AG04450 (cell line): Measurements from ENCODE around the gene MROH7. TPM values are rescaled to one million over a fixed set of nuclear protein-coding genes. Genes with fewer than 3 reads are reported as not detected.

Source experiments
- CTCF ChIA-PET: fragments of 300-600, 350-600 bp; formaldehyde crosslinking; extraction: SDS; loops from one replicate; lab custom pipeline; 2022; ENCODE audit warnings: antibody characterized with exemption, inconsistent platforms; lab: Charles Lee
- POLR2A ChIA-PET: fragments of 350-600 bp; formaldehyde crosslinking; extraction: SDS; loops from one replicate; lab custom pipeline; 2021; ENCODE audit warnings: antibody characterized with exemption, inconsistent platforms; lab: Yijun Ruan, JAX
- DNase-seq: peaks from one replicate; pipeline ENCODE4 v3.0.0-alpha.2; 2011; ENCODE audit warnings: low read depth, low spot score
- H3K27ac ChIP-seq: one replicate; pipeline ENCODE4 v1.5.1; 2012; ENCODE audit warnings: low read depth, low read length, control low read depth
- H3K27me3 ChIP-seq: one replicate; pipeline ENCODE4 v1.6.0; 2012; ENCODE audit warnings: low read length; ENCODE audit not compliant: control insufficient read depth, insufficient read depth
- H3K4me3 ChIP-seq: 2 replicates; pipeline ENCODE4 v1.5.1; 2011; ENCODE audit warnings: mild to moderate bottlenecking, low read depth, low read length, control low read depth
- H3K9me3 ChIP-seq: 2 replicates; pipeline ENCODE4 v1.5.1; 2012; ENCODE audit warnings: low read length; ENCODE audit not compliant: control insufficient read depth, insufficient read depth
- CTCF ChIP-seq: IDR thresholded peaks from 2 replicates; pipeline ENCODE4 v1.5.1; 2011; ENCODE audit warnings: low read depth, low read length, control low read depth, inconsistent platforms
- polyA plus RNA-seq: library from polyadenylated mRNA; depleted of rRNA; stranded (reverse); fragments of >200 nt; gene quantifications from 2 replicates; pipeline ENCODE4 v1.2.3, GENCODE V29; 2011

The MROH7 gene
- polyA plus RNA-seq, 1 experiment, result not detected

GRCh38 chr1:54716299-54717047, 74.9 kb downstream of the MROH7 start:
- no peak for DNase-seq

DNA sequence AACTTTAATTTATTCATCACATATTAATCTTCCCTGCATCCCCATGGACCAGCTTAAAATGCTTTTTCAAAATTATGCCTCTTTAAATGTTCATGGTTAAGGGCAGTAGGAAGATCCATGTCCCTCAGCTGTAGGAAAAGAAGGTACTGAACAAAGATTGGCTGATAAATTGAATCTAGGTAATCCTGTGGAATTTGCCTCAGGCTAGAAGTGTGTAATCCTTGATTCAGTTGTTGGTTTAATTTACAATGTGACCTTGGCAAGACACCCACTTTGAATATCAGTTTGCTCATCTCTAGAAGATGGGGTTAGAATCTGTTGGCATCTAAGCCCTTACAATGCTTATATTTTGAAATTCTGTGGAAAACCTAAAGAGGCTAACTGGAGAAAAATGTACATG, 80.1 kb downstream of the MROH7 start:
- no peak overlapping the region for H3K27ac ChIP-seq
- DNase-seq, result no peak
- no peaks in the 10 kb centered on the region for H3K9me3 ChIP-seq
- H3K27me3 ChIP-seq, result no peaks in the 10 kb centered on the region
- CTCF ChIA-PET, result interaction anchor here (0.6 kb wide), 1 partner anchor 219 kb away, joined by 3 read pairs; no protein-coding TSS in a partner anchor
- no peak overlapping the region for H3K4me3 ChIP-seq
- TF ChIP-seq CTCF, result no peak
- POLR2A ChIA-PET, result no interaction called here

More at GRCh38 chr1:54716299-54717047, 74.9 kb downstream of the MROH7 start:
- ChIA-PET POLR2A (interaction anchor here (1.5 kb wide), 1 partner anchor 48 kb away, joined by 3 read pairs; the partner anchor contains the start of gene PARS2), CTCF (no interaction called here)
- H3K9me3 ChIP-seq, result no peaks in the 10 kb centered on the region
- H3K27ac ChIP-seq, result peak overlapping the region; percentile 67
- H3K4me3 ChIP-seq, result peak overlapping the region; percentile 97
- peaks cover 9% of the 10 kb centered on the region for H3K27me3 ChIP-seq
- no peak for TF ChIP-seq CTCF

DNA sequence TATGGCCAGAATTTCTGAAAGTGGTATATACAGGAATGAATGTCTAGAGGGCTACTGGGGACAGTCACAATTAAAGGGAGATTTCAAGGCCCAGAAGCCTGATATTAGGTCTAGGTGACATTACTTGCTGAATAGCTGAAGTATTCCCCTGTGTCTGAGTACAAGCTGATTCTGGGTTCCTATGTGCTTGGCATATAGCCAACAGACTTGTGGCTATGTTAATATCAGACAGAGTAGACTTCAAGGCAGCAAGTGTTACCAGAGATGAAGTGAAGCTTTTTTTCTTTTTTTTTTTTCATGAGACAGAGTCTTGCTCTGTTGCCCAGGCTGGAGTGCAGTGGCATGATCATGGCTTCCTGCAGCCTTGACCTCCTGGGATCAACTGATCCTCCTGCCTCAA, 82.4 kb downstream of the MROH7 start:
- ChIA-PET CTCF (interaction anchor here (1.3 kb wide), 1 partner anchor 68 kb away, joined by 3 read pairs; no protein-coding TSS in a partner anchor), POLR2A (no interaction called here)
- no peak for DNase-seq
- Histone ChIP-seq H3K27ac (no peak overlapping the region), H3K27me3 (no peaks in the 10 kb centered on the region), H3K4me3 (no peak overlapping the region), H3K9me3 (no peaks in the 10 kb centered on the region)
- TF ChIP-seq CTCF, result no peak

DNA sequence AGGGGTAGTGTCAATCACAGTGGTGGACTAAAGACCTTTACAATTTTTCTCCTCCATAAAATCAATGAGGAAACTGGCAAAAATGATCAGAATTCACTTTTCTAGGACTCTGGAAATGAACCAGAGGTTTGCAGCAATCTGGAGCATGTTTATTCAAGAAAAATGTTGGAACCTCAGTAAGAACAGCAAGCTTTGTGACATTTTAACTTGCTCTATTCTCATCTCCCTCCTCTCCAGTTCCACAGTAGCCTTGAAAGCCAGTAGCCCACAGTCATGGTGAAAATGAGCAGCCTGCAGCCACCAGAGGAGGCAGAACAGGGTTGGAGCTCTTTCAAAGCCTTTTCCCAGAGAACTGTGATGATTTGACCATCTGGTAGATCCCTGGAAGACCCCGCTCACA, 83.2 kb downstream of the MROH7 start:
- POLR2A ChIA-PET, result no interaction called here
- CTCF ChIA-PET, result interaction anchor here (0.7 to 1.3 kb wide), 2 partner anchors 67 to 272 kb away, joined by 3 read pairs; no protein-coding TSS in a partner anchor
- H3K4me3 ChIP-seq, result no peak overlapping the region
- H3K27me3 ChIP-seq, result no peaks in the 10 kb centered on the region
- H3K27ac ChIP-seq, result no peak overlapping the region
- DNase-seq, result no peak
- no peaks in the 10 kb centered on the region for H3K9me3 ChIP-seq
- TF ChIP-seq CTCF, result no peak

DNA sequence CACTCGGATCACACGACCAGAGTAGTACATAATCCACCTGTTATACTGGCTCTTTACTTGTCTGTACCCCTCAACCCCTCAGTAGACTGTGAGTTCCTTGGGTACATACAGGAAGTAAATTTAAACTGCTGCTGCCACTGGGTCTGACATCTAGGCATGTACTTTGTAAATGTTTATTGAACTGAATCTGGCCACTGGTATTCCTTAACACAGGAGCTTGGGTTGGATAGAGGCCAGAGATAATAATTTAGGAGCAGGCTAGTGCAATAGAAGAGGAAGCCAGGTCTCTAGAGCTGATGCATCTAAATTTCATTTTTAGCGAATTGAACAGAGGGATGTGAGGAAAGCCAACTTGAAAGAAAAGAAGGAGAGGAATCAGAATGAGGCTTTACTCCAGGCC, 86.4 kb downstream of the MROH7 start:
- Histone ChIP-seq H3K9me3 (no peaks in the 10 kb centered on the region), H3K27me3 (no peaks in the 10 kb centered on the region), H3K4me3 (no peak overlapping the region), H3K27ac (no peak overlapping the region)
- ChIA-PET CTCF (no interaction called here), POLR2A (no interaction called here)
- no peak for TF ChIP-seq CTCF
- no peak for DNase-seq
